DMS79 (cell line): ENCODE results near the gene ASMT.
"Not testable (repeated sequence)": the region's sequence is repeated elsewhere in the genome, so short reads cannot be mapped to it uniquely, and the experiment has no call there.

ENCODE experiments used
- DNase-seq: peaks from one replicate; lab custom pipeline; 2025; lab: John Stamatoyannopoulos, UW

The ASMT gene

GRCh38 chrX:1614927-1615326, at the start of gene ASMT:
ASMT (plus strand) TSS chrX:1615059; CDS start chrX:1615200, 141 bp downstream.
- DNase-seq = no peak

GRCh38 chrX:1574181-1574580, 40.7 kb upstream of the ASMT start:
- DNase-seq = not testable (repeated sequence)

- no peak for DNase-seq
These were observed 38.5 kb upstream of the ASMT start for GRCh38 chrX:1576201-1576992.

- DNase-seq = no peak
These were observed 37.0 kb upstream of the ASMT start for GRCh38 chrX:1577845-1578244.

GRCh38 chrX:1578511-1579173, 36.2 kb upstream of the ASMT start:
- no peak for DNase-seq

GRCh38 chrX:1581132-1581531, 33.7 kb upstream of the ASMT start:
- DNase-seq = no peak

- DNase-seq = no peak
These were observed 32.0 kb upstream of the ASMT start for GRCh38 chrX:1582686-1583437.

- DNase-seq = no peak
These were observed 30.4 kb upstream of the ASMT start for GRCh38 chrX:1584237-1585011.

- no peak for DNase-seq
These were observed 27.7 kb upstream of the ASMT start for GRCh38 chrX:1587161-1587560.

GRCh38 chrX:1589356-1590130, 25.3 kb upstream of the ASMT start:
- DNase-seq = no peak

GRCh38 chrX:1591102-1591862, 23.6 kb upstream of the ASMT start, which contains the start of gene AKAP17A:
AKAP17A (plus strand) TSS chrX:1591604; CDS start chrX:1593463, 1,859 bp downstream.
- peak; percentile 78 for DNase-seq

GRCh38 chrX:1591863-1592469, 22.9 kb upstream of the ASMT start:
- DNase-seq = no peak

GRCh38 chrX:1592470-1593142, 22.3 kb upstream of the ASMT start:
- no peak for DNase-seq

GRCh38 chrX:1593286-1594271, 21.3 kb upstream of the ASMT start:
- no peak for DNase-seq

GRCh38 chrX:1595711-1596060, 19.2 kb upstream of the ASMT start:
- DNase-seq = no peak

GRCh38 chrX:1596676-1597344, 18.0 kb upstream of the ASMT start:
- DNase-seq = no peak

- no peak for DNase-seq
These were observed 17.4 kb upstream of the ASMT start for GRCh38 chrX:1597345-1598020.
